H4 (cell line): ENCODE data around the gene PLG. TPM values are rescaled to one million over a fixed set of nuclear protein-coding genes. Genes with fewer than 3 reads are reported as not detected.

Source experiments
- total RNA-seq: library from RNA; depleted of rRNA; stranded (reverse); fragments of >200 nt; shearing (Covaris generic); gene quantifications from 2 replicates; pipeline ENCODE4 v1.2.3, GENCODE V29; 2014; rRNA removed

PLG gene
- total RNA-seq, 1 experiment from 2014 or later: not detected

Other genes starting within 250 kb of the PLG start
- gene LPA, start 38.0 kb upstream of the PLG start, total RNA-seq: not detected in 2 replicates